HFF-Myc (cell line): ENCODE data around the gene PPP1R9A.

Experiments used
- DNase-seq: peaks from one replicate; pipeline ENCODE4 v3.0.0-alpha.2; 2011; ENCODE audit warnings: low read depth; ENCODE audit errors: extremely low read depth
- H3K4me3 ChIP-seq: replicated peaks from 2 replicates; pipeline ENCODE4 v1.5.1; 2011; ENCODE audit warnings: low read depth, mild to moderate bottlenecking, control low read depth, low read length
- TF ChIP-seq, protein P1 (sequence below): IDR thresholded peaks from 2 replicates; pipeline ENCODE4 v1.5.1; 2012; ENCODE audit warnings: mild to moderate bottlenecking, low read depth, low read length, control low read depth; ENCODE audit errors: missing control alignments

The PPP1R9A gene

DNA sequence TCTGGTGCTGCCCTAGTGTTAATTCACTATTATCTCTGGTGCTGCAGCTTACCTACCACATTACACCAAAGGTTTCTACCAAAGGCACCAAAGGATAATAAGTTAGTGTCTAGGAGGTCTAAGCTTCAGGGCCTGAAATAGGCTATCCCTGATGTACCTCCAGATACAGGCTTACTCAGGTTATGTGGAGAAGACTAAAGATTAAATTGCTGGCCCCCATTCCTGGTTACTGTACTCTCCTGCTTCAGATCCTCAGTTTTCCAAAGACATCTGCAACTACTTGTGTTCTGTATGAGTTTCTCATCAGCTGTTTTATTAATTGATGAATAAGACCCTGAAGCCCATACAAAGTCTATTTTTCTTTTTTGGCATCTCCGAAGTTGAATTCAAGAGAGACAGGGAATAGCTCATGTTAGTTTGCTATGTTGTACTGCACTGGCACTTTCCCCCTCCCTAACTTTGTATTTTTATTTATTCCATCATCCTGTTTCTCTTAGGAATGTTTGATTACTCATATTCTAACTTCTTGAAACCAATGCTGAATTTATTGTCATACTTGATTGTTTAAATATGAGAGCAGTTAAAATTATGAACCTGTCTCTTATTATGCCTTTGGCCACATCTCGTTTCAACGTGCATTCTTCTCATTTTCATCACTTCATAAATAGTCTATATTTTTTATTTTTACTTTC, 331.0 kb downstream of the PPP1R9A start:
- TF ChIP-seq, protein P1, sequence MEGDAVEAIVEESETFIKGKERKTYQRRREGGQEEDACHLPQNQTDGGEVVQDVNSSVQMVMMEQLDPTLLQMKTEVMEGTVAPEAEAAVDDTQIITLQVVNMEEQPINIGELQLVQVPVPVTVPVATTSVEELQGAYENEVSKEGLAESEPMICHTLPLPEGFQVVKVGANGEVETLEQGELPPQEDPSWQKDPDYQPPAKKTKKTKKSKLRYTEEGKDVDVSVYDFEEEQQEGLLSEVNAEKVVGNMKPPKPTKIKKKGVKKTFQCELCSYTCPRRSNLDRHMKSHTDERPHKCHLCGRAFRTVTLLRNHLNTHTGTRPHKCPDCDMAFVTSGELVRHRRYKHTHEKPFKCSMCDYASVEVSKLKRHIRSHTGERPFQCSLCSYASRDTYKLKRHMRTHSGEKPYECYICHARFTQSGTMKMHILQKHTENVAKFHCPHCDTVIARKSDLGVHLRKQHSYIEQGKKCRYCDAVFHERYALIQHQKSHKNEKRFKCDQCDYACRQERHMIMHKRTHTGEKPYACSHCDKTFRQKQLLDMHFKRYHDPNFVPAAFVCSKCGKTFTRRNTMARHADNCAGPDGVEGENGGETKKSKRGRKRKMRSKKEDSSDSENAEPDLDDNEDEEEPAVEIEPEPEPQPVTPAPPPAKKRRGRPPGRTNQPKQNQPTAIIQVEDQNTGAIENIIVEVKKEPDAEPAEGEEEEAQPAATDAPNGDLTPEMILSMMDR: no peak
- no peak for DNase-seq
- no peak overlapping the region for H3K4me3 ChIP-seq

GRCh38 chr7:95240921-95241320, 333.5 kb downstream of the PPP1R9A start:
- no peak overlapping the region for H3K4me3 ChIP-seq
- no peak for DNase-seq
- TF ChIP-seq, protein P1: no peak

DNA sequence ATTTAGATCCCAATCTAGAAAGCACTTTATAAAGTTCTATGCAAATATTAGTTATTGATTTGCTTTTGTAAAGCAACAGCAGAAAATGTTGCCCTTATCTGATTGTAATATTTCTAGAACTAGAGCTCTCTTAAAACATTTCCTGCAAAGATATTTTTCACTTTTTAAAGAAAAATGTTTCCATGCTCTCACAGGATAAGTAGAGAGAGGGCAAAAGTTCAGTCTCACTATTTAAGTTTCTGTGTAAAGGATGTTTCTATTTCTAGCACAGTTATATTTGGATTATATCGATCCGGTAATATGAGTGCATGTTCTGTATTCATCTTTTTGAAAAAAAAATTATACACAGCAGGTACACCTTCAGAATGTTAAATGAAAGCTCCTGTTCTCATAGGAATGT, 334.9 kb downstream of the PPP1R9A start:
- TF ChIP-seq, protein P1: no peak
- no peak overlapping the region for H3K4me3 ChIP-seq
- no peak for DNase-seq

DNA sequence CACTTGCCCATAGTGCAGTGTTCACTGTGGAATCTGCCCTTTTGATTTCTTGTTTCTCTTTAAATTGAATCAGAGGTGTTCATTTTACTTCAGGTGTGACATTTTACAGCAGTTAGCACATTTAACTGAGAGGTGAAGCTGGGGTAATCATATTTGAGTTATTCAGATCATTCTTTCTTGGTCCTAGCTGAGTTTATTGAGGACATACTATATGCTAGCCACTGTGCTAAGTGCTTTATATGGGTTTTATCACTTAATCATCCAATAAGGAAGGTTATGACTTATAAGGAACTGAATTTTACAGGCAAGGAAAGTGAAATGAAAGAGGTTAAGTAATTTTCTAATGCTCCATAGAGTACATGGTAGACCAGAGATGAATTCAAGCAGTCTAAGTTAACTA, 337.2 kb downstream of the PPP1R9A start:
- no peak for DNase-seq
- no peak overlapping the region for H3K4me3 ChIP-seq

DNA sequence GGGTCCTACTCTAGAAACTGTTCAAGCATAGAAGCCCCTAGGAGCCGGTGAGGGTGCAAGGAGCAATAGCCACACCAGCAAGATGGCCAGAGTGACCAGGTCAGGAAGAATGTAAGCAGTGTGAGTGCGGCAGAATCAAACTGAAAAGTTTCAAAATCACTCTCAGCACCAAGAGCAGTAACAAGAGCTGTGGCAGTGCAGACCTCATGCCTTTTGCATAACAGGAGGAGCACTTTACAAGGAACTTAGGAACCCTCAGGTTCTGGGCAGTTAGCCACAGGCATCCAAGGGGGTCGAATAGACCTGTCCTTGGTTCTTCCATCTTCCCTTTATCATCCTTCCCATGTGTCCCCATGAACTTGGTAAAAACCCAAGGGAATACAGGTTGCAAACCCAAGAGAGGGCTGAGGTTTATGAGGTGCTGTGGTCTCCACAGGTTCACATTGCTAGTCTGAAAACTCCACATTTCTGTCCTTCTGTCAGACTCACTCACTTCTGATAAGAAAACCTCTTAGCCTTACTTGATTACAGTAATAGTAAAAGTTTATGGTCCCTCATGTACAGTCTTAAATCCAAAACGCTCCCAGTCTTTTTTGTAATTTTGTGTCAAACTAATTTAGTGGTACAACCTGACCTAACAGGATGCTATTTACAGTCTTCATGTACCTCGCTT, 338.6 kb downstream of the PPP1R9A start:
- H3K4me3 ChIP-seq: no peak overlapping the region
- TF ChIP-seq, protein P1: no peak
- no peak for DNase-seq

More for the DNA sequence above, 337.2 kb downstream of the PPP1R9A start:
- TF ChIP-seq, protein P1: no peak

GRCh38 chr7:95246831-95247370, 339.5 kb downstream of the PPP1R9A start:
- peak; percentile 24 for DNase-seq
- TF ChIP-seq, protein P1: peak; percentile 56
- no peak overlapping the region for H3K4me3 ChIP-seq
